ENCODE measurements around the gene GPER1.

The GPER1 gene

DNA sequence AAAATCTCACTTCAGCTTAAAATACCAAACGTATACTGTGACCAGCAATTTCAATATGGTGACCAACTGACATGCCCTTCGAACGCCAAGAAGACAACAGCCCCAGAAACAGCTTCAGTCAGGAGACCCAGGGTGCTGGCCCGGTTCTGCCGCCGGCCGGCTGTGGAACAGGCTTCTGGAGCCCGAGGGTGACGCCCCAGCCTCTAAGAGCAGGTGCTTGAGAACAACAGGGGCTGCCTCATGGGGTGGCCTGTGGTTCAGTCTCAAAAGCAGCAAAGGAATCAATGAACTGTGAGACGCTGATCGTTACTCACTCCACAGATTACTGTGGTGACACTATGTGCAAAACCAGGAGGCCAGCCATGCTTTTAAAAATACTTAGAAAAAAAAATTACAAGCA lies 17.3 kb downstream of the GPER1 start:
- Histone ChIP-seq H4K20me1 (ENCODE audit: control insufficient read depth, insufficient read depth, low read depth, low read length) (no peaks in the 10 kb centered on the region), H3K27ac (ENCODE audit: low read depth, low read length) (peak overlapping the region; percentile 63), H3K4me3 (ENCODE audit: low read length) (peak overlapping the region; percentile 56), H3K4me2 (ENCODE audit: low read length) (peak overlapping the region; percentile 80), H3K27me3 (ENCODE audit: control insufficient read depth, low read length) (no peaks in the 10 kb centered on the region), H3K9me2 (replicated peaks; ENCODE audit: control insufficient read depth, low read length) (no peaks in the 10 kb centered on the region), H3K4me1 (ENCODE audit: control insufficient read depth, low read length) (peaks cover 46% of the 10 kb centered on the region), H3K79me2 (ENCODE audit: control insufficient read depth, low read length) (peaks cover 55% of the 10 kb centered on the region), H3K36me3 (ENCODE audit: control insufficient read depth, low read length) (peaks cover 4% of the 10 kb centered on the region), H3K9me3 (ENCODE audit: control insufficient read depth, insufficient read depth, low read length) (no peaks in the 10 kb centered on the region), H3F3A (ENCODE audit: control insufficient read depth, insufficient read depth) (peaks cover 13% of the 10 kb centered on the region; the same call in 1 of the 2 replicates)
- TF ChIP-seq EZH2phosphoT487 (IDR thresholded peaks at IDR 0.05; ENCODE audit: borderline replicate concordance, low read length) = no peak
- TF ChIP-seq, protein P1, sequence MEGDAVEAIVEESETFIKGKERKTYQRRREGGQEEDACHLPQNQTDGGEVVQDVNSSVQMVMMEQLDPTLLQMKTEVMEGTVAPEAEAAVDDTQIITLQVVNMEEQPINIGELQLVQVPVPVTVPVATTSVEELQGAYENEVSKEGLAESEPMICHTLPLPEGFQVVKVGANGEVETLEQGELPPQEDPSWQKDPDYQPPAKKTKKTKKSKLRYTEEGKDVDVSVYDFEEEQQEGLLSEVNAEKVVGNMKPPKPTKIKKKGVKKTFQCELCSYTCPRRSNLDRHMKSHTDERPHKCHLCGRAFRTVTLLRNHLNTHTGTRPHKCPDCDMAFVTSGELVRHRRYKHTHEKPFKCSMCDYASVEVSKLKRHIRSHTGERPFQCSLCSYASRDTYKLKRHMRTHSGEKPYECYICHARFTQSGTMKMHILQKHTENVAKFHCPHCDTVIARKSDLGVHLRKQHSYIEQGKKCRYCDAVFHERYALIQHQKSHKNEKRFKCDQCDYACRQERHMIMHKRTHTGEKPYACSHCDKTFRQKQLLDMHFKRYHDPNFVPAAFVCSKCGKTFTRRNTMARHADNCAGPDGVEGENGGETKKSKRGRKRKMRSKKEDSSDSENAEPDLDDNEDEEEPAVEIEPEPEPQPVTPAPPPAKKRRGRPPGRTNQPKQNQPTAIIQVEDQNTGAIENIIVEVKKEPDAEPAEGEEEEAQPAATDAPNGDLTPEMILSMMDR (IDR thresholded peaks at IDR 0.05; ENCODE audit: low read depth, low read length, poor library complexity, severe bottlenecking) = no peak

DNA sequence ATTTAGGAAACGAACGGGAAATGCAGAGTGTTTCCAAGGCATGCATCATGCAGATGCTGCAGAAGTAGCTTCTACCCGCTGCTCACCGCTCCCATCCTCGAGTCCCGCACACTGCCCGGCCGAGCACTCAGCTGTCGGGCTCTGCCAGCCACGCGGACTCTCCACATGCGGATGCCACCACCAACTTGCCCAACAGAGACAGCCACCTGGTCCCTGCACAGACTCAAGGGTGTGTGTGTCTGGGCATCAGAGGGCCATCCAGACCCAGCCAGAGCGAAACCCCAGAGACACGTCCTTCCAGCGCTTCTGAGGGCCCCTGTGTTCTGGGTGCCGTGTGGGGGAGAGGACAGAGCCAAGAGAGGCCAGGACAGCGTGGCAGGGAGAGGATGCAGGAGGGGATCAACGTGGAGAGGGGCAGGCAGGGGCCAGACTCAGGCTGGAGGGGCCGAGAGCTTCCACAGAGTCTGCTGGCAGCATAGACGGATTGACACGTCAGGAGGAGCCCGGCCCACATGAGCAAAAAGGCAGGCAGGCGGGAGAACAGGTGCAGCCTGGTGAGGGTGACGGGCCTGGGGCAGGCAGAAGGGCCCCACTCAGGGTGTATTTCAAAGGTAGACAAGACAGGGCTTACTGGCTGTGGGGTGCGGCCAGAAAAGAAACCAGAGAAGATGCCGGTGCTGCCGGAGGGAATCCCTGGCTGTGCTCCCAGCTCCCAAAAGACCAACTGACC lies 18.3 kb downstream of the GPER1 start:
- H4K20me1 ChIP-seq (ENCODE audit: control insufficient read depth, insufficient read depth, low read depth, low read length) = no peaks in the 10 kb centered on the region
- peak overlapping the region; percentile 63 for H3K27ac ChIP-seq (ENCODE audit: low read depth, low read length)
- H3K4me1 ChIP-seq (ENCODE audit: control insufficient read depth, low read length) = peaks cover 46% of the 10 kb centered on the region
- H3K9me2 ChIP-seq (replicated peaks; ENCODE audit: control insufficient read depth, low read length) = no peaks in the 10 kb centered on the region
- TF ChIP-seq, protein P1 (IDR thresholded peaks at IDR 0.05; ENCODE audit: low read depth, low read length, poor library complexity, severe bottlenecking) = no peak
- TF ChIP-seq EZH2phosphoT487 (IDR thresholded peaks at IDR 0.05; ENCODE audit: borderline replicate concordance, low read length) = no peak
- peaks cover 4% of the 10 kb centered on the region for H3K36me3 ChIP-seq (ENCODE audit: control insufficient read depth, low read length)
- H3K4me2 ChIP-seq (ENCODE audit: low read length) = peak overlapping the region; percentile 80
- H3K4me3 ChIP-seq (ENCODE audit: low read length) = peak overlapping the region; percentile 56
- no peaks in the 10 kb centered on the region for H3K9me3 ChIP-seq (ENCODE audit: control insufficient read depth, insufficient read depth, low read length)
- peaks cover 55% of the 10 kb centered on the region for H3K79me2 ChIP-seq (ENCODE audit: control insufficient read depth, low read length)
- H3K27me3 ChIP-seq (ENCODE audit: control insufficient read depth, low read length) = no peaks in the 10 kb centered on the region
- peaks cover 13% of the 10 kb centered on the region; the same call in 1 of the 2 replicates for H3F3A ChIP-seq (ENCODE audit: control insufficient read depth, insufficient read depth)

DNA sequence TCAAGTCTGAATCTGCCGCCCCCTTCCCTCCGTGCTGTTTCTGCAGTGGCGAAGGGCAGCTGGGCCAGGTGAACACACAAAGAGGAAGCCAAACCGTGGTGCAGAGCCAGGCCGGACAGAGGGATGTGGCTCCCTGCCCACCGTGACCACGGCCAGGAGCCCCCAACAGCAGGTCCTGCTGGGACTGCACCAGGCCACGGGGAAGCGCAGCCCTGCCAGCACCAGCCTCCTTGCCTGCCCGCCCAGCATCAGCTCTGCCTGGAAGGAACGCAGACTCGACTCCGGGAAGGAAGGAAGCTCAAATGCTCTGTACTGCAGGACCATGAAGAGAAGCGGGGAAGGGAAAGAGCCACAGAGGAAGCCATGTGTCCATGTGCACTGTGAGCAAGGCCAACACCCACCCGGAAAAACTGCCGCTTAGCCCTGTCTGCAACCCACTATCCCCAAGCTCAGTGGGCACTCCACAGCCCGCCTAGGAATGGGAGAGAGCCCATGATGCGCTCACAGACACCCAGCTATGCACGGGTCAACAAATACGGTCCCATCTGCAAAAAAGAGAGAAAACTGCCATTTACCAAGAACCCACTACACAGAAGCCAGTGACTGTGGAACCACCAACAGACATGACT lies 19.0 kb downstream of the GPER1 start:
- peaks cover 46% of the 10 kb centered on the region for H3K4me1 ChIP-seq (ENCODE audit: control insufficient read depth, low read length)
- no peaks in the 10 kb centered on the region for H3K9me3 ChIP-seq (ENCODE audit: control insufficient read depth, insufficient read depth, low read length)
- no peaks in the 10 kb centered on the region for H3K9me2 ChIP-seq (replicated peaks; ENCODE audit: control insufficient read depth, low read length)
- H3K4me3 ChIP-seq (ENCODE audit: low read length) = no peak overlapping the region; the same call in 1 of the 2 replicates
- H3F3A ChIP-seq (ENCODE audit: control insufficient read depth, insufficient read depth) = peaks cover 13% of the 10 kb centered on the region; the same call in 1 of the 2 replicates
- H3K36me3 ChIP-seq (ENCODE audit: control insufficient read depth, low read length) = peaks cover 4% of the 10 kb centered on the region
- no peaks in the 10 kb centered on the region for H3K27me3 ChIP-seq (ENCODE audit: control insufficient read depth, low read length)
- H3K4me2 ChIP-seq (ENCODE audit: low read length) = peak overlapping the region; percentile 80
- H4K20me1 ChIP-seq (ENCODE audit: control insufficient read depth, insufficient read depth, low read depth, low read length) = no peaks in the 10 kb centered on the region
- H3K79me2 ChIP-seq (ENCODE audit: control insufficient read depth, low read length) = peaks cover 55% of the 10 kb centered on the region
- TF ChIP-seq, protein P1 (IDR thresholded peaks at IDR 0.05; ENCODE audit: low read depth, low read length, poor library complexity, severe bottlenecking) = no peak
- TF ChIP-seq EZH2phosphoT487 (IDR thresholded peaks at IDR 0.05; ENCODE audit: borderline replicate concordance, low read length) = no peak
- H3K27ac ChIP-seq (ENCODE audit: low read depth, low read length) = no peak overlapping the region
